Measurements from ENCODE around the gene LPCAT1.
"Not testable (repeated sequence)": the region's sequence is repeated elsewhere in the genome, so short reads cannot be mapped to it uniquely, and the experiment has no call there.

The LPCAT1 gene

DNA sequence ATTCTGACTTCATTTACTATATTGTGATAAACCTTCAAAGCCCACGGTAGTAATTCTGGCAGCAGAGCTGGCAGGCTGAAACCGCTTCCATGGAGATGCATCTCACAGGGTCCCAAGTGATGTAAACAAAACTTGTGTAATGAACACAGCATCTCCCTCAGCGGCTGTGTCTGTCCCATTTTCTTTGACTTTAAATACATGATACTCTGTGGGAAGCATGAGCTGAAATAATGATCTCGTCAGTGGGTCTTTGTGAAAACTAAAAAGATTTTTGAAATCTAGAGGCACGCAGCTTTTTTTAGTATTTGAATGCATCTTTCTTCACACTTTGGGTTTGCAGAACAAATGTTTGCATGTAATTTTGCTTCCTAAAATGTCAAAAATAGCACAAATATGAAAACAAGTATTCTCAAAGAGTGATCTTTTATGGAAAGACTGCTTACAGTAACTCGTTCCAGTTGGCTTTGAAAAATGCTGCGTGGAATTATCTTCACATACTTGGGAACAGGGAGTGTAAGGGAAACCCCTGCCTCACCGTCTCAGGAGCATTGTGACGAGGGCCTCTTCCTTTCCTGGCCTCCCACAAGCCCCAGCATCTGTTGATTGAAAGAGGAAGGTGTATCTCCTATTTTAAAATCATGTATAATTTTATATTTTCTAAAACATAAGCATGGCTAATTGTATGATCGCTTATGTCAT, 18.1 kb upstream of the LPCAT1 start:
- DNase-seq (ENCODE audit: low read depth in 2 of 2), result no peak

DNA sequence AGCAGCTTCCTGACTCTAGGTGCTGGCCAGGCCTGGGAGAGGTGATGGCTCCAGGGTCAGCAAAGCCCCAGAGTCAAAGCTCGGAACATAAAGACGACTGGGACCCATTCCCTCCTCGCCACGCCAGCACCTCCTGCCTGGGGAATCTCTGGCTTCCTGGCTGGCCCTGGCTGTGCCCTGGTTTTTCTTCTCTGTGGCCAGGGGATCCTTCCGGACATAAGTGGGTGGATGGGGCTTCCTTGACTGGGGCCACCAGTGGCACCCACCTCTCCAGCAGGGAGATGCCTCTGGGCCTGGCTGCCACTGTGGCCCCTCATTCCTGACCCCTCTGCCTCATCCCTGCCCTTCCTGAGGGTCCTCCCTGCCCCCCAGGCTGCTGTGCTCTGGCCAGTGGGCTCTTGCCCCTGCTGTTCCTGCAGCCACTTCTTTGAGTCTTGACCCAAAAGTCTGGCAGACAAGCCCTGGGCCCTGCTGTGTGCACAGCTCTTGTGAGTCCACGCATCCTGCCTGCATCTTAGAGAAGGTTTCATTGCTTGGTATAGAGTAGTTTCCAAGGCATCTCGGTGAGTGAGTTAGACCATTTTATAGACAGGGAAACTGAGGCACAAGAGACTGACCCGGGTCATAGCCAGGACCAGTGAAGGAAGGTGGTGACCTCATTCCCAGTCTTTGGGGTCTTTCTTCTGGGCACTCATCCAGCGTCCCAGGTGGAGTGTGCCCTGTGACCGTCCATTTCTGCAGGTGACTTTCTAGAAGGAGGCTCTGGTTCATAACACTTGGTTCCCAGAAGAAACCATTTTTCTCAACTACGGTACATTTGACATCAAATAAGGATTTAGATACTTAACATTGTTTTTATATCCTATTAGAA, 17.3 kb upstream of the LPCAT1 start:
- DNase-seq (ENCODE audit: low read depth in 2 of 2), result no peak

DNA sequence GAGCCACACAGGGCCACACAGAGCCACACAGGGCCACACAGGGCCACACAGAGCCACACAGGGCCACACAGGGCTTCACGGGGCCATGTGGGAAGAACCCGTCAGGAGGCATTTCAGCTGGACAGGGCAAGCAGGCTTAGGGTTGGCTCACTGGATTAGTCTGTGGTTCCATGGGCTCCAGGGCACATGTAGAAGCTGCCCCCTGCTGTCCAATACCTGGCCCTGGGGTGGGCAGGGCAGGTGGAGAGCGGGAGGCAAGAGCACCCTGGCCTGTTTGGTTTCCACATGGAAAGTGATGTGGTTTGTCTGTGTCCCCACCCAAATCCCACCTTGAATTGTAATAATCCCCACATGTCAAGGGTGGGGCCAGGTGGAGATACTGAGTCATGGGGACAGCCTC, 16.4 kb upstream of the LPCAT1 start:
- DNase-seq (ENCODE audit: low read depth in 2 of 2), result no peak

DNA sequence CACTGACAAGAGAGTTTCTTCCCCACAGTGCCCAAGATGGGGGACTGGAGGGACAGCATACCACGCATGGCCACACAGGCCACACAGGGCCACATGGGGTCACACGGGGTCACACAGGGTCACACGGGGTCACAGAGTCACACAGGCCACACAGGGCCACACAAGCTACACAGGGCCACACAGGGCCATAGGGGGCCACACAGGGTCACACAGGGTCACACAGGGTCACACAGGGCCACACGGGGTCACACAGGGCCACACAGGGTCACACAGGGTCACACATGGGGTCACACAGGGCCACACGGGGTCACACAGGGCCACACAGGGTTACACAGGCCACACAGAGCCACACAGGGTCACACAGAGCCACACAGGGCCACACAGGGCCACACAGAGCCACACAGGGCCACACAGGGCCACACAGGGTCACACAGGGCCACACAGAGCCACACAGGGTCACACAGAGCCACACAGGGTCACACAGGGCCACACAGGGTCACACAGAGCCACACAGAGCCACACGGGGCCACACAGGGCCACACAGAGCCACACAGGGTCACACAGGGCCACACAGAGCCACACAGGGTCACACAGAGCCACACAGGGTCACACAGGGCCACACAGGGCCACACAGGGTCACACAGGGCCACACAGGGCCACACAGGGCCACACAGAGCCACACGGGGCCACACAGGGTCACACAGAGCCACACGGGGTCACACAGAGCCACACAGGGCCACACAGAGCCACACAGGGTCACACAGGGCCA, 15.8 kb upstream of the LPCAT1 start:
- not testable (repeated sequence) for DNase-seq (ENCODE audit: low read depth in 2 of 2)

GRCh38 chr5:1538741-1539392, 15.1 kb upstream of the LPCAT1 start:
- DNase-seq (ENCODE audit: low read depth in 2 of 2), result no peak

DNA sequence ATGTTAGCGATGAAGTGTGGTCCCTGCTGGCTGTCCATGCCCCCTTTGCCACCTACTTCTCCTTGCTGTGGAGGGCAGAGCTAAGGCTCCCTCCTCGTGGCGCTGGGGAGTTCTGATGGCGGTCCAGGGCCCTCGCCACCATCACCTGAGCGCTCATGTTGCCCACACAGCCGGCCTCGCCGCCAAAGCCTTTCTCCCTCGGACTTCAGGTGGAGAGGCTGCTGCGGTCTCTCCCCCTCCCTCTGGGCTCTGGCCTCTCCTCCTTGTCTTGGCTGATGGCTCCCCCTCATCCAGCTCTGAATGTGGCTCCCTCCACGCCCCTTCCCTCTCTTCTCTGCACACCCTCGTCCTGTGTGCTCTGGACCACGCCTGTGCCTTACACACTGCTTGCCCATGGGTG, 14.5 kb upstream of the LPCAT1 start:
- no peak for DNase-seq (ENCODE audit: low read depth in 2 of 2)

DNA sequence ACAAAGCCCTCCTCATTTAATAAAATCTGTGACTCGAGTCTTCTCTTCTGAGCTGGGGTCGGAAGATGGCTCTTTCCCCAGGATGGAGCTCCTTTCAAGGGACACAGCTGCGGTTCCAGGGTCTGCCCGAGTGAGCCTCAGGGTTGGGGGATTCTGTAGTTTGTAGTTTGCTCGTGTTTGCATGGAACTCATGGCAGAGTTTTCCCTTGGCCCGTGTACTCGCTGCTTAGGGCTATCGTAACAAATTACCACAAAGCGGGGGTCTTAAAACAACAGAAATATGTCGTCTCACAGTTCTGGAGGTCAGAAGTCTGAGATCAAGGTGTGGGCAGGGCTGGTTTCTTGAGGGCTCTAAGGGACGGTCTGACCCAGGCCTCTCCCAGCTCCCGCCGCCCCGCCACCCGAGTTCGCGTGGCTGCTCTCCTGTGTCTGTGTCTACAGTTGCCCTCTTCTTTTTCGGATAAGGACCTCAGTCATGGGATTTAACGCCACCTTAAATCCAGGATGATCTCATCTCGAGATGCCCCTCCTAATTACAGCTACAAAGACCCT, 13.9 kb upstream of the LPCAT1 start:
- no peak for DNase-seq (ENCODE audit: low read depth in 2 of 2)

DNA sequence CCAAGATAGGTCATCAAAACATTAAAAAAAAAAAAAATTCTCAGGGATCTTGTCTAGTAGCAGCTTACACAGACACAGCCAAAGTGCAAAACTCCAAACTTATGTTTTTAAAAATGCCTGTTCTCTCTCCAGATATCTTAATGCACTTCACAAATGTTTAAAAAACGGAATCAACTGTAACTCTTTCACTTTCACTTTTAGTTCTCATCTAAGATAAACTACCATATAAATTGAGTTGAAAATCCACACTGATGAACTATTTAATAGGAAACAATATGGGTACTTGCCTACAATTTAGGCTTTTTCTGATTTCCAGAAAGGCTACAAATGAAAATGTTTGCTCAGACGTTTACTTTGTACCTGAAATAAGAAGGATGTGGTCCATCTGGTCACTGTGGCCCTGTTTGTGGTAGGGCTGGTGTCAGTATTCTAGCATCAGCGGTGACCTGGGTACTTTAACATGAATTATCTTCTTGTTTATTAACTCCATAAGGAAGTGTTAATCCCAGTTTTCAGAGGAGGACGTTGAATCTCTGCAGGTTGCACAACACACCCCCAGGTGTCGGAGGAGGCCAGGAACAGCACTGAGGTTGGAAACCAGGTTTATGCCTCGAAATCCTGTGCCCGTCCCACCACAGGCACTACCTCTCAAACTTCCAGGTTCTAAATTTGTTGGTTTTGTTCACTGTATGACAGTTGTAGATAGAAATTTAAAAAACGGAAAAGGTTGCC, 13.3 kb upstream of the LPCAT1 start:
- no peak for DNase-seq (ENCODE audit: low read depth in 2 of 2)

DNA sequence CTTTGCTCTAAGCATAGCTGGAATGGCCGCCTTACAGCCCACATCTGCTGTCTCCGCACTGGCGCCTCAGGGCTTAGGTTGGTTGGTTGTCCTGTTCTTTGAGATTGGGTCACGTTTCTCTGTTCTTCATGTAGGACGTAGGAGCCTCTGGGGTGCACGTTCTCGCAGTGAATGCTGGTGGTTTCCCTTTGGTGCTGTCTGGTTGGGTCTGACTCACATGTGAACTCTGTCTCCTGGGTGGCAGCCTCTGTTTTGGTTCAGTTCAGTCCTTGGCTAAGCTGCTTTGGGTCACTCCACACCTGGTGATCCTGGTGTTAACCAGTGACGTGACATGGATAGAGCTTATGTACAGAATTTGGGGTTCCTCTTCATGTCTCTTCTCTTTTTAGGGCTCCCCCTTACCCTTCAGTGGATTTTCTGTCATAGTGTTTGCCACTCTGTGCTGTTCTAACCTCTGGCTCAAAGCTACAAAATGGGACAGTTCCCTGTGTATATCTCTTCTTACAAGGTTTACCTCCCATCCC, 12.6 kb upstream of the LPCAT1 start:
- DNase-seq (ENCODE audit: low read depth in 2 of 2), result peak; percentile 59 to 63

DNA sequence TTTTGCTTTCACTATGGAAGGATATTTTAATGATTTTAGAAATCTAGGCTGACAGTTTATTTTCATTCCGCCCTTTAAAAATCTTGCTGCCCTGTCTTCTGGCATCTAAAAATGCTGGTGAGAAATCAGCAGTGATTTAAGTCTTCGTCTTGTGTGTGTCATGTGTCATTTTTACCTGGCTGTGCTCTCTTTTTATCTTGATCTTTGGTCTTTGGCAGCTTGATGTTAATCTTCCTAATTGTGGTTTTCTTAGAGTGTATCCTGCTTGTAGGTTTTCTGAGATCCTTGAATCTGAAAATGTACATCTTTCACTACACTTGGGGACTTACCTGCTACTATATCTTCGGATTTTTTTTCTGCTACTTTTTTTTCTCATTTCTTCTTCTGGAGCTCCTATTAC, 11.9 kb upstream of the LPCAT1 start:
- DNase-seq (ENCODE audit: low read depth in 2 of 2), result no peak

- no peak for DNase-seq (ENCODE audit: low read depth in 2 of 2)
Observed at GRCh38 chr5:1532384-1532783, 8.6 kb upstream of the LPCAT1 start.

- no peak for DNase-seq (ENCODE audit: low read depth in 2 of 2)
Observed at GRCh38 chr5:1529498-1529897, 5.7 kb upstream of the LPCAT1 start.

- DNase-seq (ENCODE audit: low read depth in 2 of 2), result no peak
Observed at GRCh38 chr5:1527533-1528205, 3.9 kb upstream of the LPCAT1 start.

GRCh38 chr5:1526681-1527131, 2.9 kb upstream of the LPCAT1 start:
- DNase-seq (ENCODE audit: low read depth in 2 of 2), result no peak

GRCh38 chr5:1526190-1526631, 2.5 kb upstream of the LPCAT1 start:
- no peak for DNase-seq (ENCODE audit: low read depth in 2 of 2)

DNA sequence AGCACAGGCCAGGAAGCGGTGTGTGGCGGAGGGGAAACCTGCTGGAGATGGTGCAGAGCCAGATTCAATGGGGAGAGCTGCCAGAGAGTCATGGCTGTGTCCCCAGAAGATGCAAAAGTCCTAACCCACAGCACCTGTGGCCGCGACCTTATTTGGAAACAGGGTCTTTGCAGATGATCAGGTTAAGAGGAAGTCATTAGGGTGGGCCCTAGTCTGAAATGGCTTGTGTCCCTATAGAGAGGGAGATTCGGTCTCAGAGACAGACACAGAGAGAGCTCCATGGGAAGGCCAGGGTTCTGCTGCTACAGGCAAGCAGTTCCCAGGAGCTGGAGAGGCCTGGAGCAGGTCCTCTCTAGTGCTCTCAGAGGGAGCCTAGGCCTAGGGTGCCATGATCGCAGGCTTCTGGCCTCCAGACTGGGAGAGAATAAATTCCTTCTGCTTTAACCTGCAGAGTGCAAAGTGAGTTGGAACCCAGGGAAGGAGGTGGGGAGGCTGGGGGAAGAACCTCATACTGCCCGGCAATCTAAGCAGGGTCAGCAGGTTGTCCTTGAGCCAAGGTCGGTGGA, 1.9 kb upstream of the LPCAT1 start:
- no peak for DNase-seq (ENCODE audit: low read depth in 2 of 2)

DNA sequence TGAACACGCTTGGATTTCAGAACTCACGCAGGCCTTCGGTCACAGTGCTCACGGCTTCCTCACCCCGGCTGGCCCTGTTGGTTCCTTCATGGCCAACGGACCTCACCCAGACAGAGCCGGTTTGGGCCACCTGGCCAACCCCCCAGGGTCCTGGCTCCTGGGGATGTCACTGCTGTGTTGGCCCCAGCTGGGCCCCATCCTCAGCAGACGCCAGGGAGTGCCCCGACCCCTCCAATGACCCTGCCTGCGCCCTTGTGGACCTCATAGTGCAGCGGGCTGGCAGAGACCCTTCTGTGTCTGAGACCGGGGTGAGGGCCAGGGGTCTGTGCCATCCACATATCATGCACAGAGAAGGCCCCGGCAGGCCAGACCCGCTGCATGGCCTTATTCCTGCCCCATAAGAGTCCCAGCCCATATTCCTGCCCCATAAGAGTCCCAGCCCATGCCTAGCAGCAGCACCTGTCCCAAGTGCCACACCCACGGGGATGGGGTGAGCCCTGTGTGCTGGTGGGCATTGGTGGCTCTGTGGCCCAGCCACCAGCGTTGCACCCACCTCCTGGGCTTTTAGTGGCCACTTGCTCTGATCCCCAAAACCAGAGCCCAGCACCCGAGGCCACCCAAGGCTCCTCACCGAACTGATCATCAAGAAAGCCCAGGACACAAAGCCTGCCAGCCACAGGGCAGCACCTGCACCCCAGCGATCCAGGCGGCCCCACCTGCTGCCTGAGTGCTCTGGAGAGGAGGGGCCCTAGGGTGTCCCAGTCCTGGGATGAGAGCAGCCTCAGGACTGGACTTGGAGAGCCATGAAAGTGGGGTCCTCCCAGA, 1.3 kb upstream of the LPCAT1 start:
- DNase-seq (ENCODE audit: low read depth in 2 of 2), result no peak

DNA sequence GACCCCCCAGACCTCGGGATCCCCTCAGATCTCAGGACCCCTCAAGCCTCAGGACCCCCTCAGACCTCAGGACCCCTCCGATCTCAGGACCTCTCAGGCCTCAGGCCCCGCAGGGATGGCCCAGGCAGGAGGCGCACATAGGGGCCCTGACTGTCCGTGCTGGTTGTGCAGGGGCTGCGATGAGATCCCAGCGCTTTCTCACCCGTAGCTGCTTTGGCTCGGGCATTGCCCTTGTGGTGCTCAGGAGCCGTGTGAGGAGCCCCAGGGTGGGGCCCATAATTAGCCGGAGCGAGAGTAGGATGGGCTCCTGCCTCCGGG, 680 bp upstream of the LPCAT1 start:
- DNase-seq (ENCODE audit: low read depth in 2 of 2), result no peak

GRCh38 chr5:1523480-1523792, 324 bp downstream of the LPCAT1 start:
- no peak for DNase-seq (ENCODE audit: low read depth in 2 of 2)

Data from stimulated activated CD8-positive, alpha-beta memory T cell treated with anti-CD3 and anti-CD28 coated beads, Interleukin-15, amount 100 ng/mL, for 48 hours (primary cell).